Measurements from ENCODE around the gene WDR59. TPM values are rescaled to one million over a fixed set of nuclear protein-coding genes. Genes with fewer than 3 reads are reported as not detected.

The WDR59 gene
- total and polyA plus RNA-seq, 2 experiments from 2014 or later, result 38.7 to 54.5 TPM

DNA sequence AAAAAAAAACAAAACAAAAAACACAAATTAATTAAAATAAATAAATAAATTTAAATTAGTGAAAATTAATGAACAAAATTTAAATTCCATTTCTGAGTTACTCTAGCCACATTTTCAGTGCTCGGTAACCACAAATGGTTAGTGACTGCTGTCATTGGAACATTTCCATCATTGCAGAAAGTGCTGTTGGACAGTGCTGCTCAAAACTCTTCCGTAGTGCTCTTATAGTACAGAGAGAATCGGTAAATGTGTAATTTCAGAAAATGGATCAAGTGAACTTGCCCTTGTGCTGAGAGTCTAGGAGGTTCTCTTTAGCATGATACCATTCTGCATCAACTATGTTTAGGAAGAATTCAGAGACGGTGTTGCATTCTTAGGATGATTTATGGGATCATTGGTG lies 37.6 kb upstream of the WDR59 start:
- Mint-ChIP-seq H3K27me3 (ENCODE audit: insufficient read depth, low read depth, poor library complexity) (peaks cover 7% of the 10 kb centered on the region), H3K4me3 (no peak overlapping the region), H3K27ac (no peak overlapping the region), H3K4me1 (peaks cover 14% of the 10 kb centered on the region; the same call in 2 of the 3 replicates), H3K36me3 (ENCODE audit: low read depth) (peaks cover 36% of the 10 kb centered on the region), H3K9me3 (peaks cover 26% of the 10 kb centered on the region)
- Histone ChIP-seq H3K79me2 (replicated peaks; ENCODE audit: insufficient read depth) (peaks cover 98% of the 10 kb centered on the region), H3K36me3 (ENCODE audit: insufficient read depth) (no peaks in the 10 kb centered on the region), H4K20me1 (replicated peaks; ENCODE audit: insufficient read depth) (peaks cover 22% of the 10 kb centered on the region; the same call in 1 of the 2 replicates), H3K27me3 (ENCODE audit: insufficient read depth) (no peaks in the 10 kb centered on the region), H3K9me2 (ENCODE audit: insufficient read depth) (no peaks in the 10 kb centered on the region), H3K4me3 (no peak overlapping the region), H3K4me1 (ENCODE audit: insufficient read depth) (no peaks in the 10 kb centered on the region; the same call in 1 of the 2 replicates), H2AFZ (no peak overlapping the region), H3K4me2 (no peak overlapping the region), H3F3A (replicated peaks; ENCODE audit: low read depth) (no peaks in the 10 kb centered on the region), H3K27ac (ENCODE audit: low read depth) (no peak overlapping the region)
- ATAC-seq, result no peak
- TF ChIP-seq STAT1 (IDR thresholded peaks at IDR 0.05; ENCODE audit: unreplicated experiment) (no peak), EZH2 (IDR thresholded peaks at IDR 0.05; ENCODE audit: low read depth, unreplicated experiment) (no peak), ZNF331 (CRISPR knock-in tag; IDR thresholded peaks at IDR 0.05; ENCODE audit: low read depth) (no peak), EZH2phosphoT487 (IDR thresholded peaks at IDR 0.05; ENCODE audit: unreplicated experiment) (no peak), CREB1 (CRISPR knock-in tag; IDR thresholded peaks at IDR 0.05; ENCODE audit: low read depth) (no peak), NANOG (IDR thresholded peaks at IDR 0.05; ENCODE audit: borderline replicate concordance) (no peak), CTCF (conservative IDR thresholded peaks at IDR 0.05; ENCODE audit: low read depth in 2 of 2) (no peak), ZNF114 (CRISPR knock-in tag; IDR thresholded peaks at IDR 0.05) (no peak), ETS1 (IDR thresholded peaks at IDR 0.05) (no peak), POLR2AphosphoS5 (IDR thresholded peaks at IDR 0.05; ENCODE audit: low read depth) (no peak), JUNB (IDR thresholded peaks at IDR 0.05; ENCODE audit: unreplicated experiment) (no peak)
- TF ChIP-seq, protein P1, sequence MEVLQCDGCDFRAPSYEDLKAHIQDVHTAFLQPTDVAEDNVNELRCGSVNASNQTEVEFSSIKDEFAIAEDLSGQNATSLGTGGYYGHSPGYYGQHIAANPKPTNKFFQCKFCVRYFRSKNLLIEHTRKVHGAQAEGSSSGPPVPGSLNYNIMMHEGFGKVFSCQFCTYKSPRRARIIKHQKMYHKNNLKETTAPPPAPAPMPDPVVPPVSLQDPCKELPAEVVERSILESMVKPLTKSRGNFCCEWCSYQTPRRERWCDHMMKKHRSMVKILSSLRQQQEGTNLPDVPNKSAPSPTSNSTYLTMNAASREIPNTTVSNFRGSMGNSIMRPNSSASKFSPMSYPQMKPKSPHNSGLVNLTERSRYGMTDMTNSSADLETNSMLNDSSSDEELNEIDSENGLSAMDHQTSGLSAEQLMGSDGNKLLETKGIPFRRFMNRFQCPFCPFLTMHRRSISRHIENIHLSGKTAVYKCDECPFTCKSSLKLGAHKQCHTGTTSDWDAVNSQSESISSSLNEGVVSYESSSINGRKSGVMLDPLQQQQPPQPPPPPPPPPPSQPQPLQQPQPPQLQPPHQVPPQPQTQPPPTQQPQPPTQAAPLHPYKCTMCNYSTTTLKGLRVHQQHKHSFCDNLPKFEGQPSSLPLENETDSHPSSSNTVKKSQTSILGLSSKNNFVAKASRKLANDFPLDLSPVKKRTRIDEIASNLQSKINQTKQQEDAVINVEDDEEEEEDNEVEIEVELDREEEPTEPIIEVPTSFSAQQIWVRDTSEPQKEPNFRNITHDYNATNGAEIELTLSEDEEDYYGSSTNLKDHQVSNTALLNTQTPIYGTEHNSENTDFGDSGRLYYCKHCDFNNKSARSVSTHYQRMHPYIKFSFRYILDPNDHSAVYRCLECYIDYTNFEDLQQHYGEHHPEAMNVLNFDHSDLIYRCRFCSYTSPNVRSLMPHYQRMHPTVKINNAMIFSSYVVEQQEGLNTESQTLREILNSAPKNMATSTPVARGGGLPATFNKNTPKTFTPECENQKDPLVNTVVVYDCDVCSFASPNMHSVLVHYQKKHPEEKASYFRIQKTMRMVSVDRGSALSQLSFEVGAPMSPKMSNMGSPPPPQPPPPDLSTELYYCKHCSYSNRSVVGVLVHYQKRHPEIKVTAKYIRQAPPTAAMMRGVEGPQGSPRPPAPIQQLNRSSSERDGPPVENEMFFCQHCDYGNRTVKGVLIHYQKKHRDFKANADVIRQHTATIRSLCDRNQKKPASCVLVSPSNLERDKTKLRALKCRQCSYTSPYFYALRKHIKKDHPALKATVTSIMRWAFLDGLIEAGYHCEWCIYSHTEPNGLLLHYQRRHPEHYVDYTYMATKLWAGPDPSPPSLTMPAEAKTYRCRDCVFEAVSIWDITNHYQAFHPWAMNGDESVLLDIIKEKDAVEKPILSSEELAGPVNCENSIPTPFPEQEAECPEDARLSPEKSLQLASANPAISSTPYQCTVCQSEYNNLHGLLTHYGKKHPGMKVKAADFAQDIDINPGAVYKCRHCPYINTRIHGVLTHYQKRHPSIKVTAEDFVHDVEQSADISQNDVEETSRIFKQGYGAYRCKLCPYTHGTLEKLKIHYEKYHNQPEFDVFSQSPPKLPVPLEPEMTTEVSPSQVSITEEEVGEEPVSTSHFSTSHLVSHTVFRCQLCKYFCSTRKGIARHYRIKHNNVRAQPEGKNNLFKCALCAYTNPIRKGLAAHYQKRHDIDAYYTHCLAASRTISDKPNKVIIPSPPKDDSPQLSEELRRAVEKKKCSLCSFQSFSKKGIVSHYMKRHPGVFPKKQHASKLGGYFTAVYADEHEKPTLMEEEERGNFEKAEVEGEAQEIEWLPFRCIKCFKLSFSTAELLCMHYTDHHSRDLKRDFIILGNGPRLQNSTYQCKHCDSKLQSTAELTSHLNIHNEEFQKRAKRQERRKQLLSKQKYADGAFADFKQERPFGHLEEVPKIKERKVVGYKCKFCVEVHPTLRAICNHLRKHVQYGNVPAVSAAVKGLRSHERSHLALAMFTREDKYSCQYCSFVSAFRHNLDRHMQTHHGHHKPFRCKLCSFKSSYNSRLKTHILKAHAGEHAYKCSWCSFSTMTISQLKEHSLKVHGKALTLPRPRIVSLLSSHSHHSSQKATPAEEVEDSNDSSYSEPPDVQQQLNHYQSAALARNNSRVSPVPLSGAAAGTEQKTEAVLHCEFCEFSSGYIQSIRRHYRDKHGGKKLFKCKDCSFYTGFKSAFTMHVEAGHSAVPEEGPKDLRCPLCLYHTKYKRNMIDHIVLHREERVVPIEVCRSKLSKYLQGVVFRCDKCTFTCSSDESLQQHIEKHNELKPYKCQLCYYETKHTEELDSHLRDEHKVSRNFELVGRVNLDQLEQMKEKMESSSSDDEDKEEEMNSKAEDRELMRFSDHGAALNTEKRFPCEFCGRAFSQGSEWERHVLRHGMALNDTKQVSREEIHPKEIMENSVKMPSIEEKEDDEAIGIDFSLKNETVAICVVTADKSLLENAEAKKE (CRISPR knock-in tag; IDR thresholded peaks at IDR 0.05), result no peak
- TF ChIP-seq, protein P2, sequence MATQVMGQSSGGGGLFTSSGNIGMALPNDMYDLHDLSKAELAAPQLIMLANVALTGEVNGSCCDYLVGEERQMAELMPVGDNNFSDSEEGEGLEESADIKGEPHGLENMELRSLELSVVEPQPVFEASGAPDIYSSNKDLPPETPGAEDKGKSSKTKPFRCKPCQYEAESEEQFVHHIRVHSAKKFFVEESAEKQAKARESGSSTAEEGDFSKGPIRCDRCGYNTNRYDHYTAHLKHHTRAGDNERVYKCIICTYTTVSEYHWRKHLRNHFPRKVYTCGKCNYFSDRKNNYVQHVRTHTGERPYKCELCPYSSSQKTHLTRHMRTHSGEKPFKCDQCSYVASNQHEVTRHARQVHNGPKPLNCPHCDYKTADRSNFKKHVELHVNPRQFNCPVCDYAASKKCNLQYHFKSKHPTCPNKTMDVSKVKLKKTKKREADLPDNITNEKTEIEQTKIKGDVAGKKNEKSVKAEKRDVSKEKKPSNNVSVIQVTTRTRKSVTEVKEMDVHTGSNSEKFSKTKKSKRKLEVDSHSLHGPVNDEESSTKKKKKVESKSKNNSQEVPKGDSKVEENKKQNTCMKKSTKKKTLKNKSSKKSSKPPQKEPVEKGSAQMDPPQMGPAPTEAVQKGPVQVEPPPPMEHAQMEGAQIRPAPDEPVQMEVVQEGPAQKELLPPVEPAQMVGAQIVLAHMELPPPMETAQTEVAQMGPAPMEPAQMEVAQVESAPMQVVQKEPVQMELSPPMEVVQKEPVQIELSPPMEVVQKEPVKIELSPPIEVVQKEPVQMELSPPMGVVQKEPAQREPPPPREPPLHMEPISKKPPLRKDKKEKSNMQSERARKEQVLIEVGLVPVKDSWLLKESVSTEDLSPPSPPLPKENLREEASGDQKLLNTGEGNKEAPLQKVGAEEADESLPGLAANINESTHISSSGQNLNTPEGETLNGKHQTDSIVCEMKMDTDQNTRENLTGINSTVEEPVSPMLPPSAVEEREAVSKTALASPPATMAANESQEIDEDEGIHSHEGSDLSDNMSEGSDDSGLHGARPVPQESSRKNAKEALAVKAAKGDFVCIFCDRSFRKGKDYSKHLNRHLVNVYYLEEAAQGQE (IDR thresholded peaks at IDR 0.05; ENCODE audit: unreplicated experiment), result no peak
- no peak for DNase-seq (ENCODE audit: low spot score)
